ENCODE data around the gene CXorf58.

Gene CXorf58

DNA sequence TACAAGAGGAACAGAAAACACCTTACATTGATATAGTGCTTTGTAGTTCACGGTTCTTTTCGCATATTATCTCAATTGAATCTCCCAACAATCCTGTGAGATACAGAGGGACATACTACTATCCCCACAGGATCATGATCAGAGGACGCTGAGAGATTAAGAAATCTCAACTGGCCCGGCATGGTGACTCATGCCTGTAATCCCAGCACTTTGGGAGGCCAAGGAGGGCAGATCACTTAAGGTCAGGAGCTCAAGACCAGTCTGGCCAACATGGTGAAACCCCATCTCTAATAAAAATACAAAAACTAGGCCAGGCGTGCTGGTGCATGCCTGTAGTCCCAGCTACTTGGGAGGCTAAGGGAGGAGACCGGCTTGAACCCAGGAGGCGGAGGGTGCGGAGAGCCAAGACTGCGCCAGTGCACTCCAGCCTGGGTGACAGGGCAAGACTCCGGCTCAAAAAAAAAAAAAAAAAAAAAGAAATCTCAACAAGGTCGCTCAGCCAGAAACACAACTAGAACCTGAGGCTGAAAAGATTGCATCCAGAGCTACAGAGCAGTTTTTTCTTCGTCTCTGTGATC, 7.5 kb upstream of the CXorf58 start:
- no peak for DNase-seq (ENCODE audit: low read depth)

DNA sequence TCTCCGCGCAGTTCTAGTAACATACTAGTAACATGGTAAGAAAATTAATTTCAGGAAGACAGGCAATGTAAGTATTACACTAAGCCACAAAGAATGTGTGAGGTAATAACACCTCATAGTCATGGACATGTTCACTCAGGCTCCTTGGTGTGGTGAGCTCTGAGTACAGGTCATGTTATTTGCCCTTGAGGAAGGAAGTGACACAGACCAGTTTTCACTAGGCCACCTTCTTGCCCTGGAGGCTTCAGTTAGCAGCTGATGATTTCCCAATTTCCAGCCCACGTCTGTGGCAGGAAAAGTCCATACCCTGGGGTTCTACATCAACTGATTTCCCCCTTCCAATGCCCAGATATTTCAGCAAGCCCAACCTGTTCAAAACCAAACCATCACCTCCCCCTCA, 6.7 kb upstream of the CXorf58 start:
- DNase-seq (ENCODE audit: low read depth) = no peak

DNA sequence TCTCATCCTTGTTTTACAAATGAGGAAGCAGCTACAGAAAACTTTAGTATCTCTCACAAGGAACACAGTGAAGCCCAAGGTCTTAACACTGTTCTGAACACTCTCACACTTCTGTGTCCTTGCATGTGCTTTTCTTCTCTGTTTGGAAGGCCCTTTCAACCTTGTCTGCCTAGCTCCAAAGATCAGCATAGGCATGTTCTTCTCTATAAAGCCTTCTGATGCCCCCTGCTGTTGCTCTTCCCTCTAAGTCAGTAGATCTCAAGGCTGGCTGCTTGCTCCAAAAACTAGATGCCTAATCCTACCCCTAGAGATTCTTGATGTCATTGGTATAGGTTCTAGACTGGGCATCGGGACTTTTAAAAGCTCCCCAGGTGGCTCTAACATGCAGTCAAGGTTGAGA, 6.0 kb upstream of the CXorf58 start:
- no peak for DNase-seq (ENCODE audit: low read depth)

- no peak for DNase-seq (ENCODE audit: low read depth)
Observed at GRCh38 chrX:23902419-23902818, 5.4 kb upstream of the CXorf58 start.

GRCh38 chrX:23904096-23904495, 3.7 kb upstream of the CXorf58 start:
- no peak for DNase-seq (ENCODE audit: low read depth)

GRCh38 chrX:23907111-23907497, 702 bp upstream of the CXorf58 start:
- DNase-seq (ENCODE audit: low read depth) = no peak

GRCh38 chrX:23908219-23909004, 606 bp downstream of the CXorf58 start:
- no peak for DNase-seq (ENCODE audit: low read depth)

GRCh38 chrX:23911126-23911835, 3.5 kb downstream of the CXorf58 start:
- no peak for DNase-seq (ENCODE audit: low read depth)

- DNase-seq (ENCODE audit: low read depth) = no peak
Observed at GRCh38 chrX:23919148-23919547, 11.3 kb downstream of the CXorf58 start.

DNA sequence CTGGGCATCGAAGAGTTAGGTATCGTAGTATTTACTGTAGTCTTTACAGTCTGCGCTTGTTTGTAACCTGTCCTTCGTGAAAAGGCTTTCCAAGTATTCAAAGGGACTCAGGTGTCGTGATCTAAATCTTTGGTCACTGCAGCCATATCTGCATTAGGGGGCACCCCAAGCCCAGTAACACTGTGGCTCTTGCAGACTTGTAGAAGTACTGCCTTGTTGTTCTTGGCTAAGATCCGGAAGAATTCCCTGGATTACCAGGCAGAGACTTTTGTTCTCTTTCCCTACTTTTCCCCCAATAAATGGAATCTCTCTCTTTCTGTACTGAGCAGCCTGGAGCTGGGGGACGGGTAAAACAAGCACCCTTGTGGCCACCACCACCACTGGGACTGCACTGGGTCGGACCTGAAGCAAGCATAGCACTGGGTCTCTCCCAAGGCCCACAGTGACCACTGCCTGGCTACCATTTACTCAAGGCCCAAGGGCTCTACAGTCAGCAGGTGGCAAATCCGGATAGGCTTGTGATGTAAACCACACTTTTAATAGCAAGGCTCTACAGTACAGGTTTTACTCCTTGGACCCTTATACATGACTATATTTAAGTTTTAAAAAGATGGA, 12.0 kb downstream of the CXorf58 start:
- no peak for DNase-seq (ENCODE audit: low read depth)

- no peak for DNase-seq (ENCODE audit: low read depth)
Observed at GRCh38 chrX:23926015-23926414, 18.2 kb downstream of the CXorf58 start.

GRCh38 chrX:23930894-23931604, 23.2 kb downstream of the CXorf58 start:
- no peak for DNase-seq (ENCODE audit: low read depth)

- no peak for DNase-seq (ENCODE audit: low read depth)
Observed at GRCh38 chrX:23932046-23932445, 24.2 kb downstream of the CXorf58 start.

- DNase-seq (ENCODE audit: low read depth) = no peak
Observed at GRCh38 chrX:23935106-23935505, 27.3 kb downstream of the CXorf58 start.

DNA sequence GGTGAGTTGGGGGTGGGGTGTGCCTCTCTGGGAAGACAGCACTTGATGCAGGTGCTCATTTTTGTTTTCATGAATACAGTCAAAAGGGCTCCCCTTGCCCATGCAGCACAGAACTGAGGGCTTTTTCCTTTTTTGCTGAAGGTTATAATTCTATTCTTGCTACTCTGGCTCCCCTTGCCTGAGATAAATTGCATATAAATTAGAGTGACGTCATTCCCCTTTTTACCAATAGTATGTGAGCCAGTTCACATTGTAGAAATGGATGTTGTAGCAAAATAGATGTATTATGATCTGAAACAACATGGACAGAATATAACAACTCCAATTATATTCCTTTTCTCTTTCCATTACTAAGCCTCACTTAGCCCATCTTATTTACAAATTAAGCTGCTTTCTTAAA, 28.4 kb downstream of the CXorf58 start:
- no peak for DNase-seq (ENCODE audit: low read depth)

DNA sequence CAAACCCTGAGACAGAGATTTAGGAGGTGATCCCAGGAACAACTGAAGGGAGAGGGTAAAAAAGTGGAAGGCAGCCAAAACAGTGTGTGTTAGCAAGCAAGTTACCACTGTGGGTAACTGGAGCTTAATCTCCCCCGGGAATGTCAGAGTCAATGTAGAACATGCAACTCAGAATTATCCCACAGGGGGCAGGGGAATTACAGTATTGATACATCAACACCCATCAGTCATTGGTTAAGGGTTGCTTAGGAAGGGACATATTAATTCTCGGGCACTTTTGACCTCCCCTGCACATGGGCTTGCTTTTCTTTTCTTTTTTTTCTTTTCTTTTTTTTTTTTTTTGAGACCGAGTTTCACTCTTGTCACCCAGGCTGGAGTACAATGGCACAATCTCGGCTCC, 29.3 kb downstream of the CXorf58 start:
- no peak for DNase-seq (ENCODE audit: low read depth)

GRCh38 chrX:23938690-23939089, 30.9 kb downstream of the CXorf58 start:
- DNase-seq (ENCODE audit: low read depth) = no peak

- DNase-seq (ENCODE audit: low read depth) = no peak
Observed at GRCh38 chrX:23939203-23939602, 31.4 kb downstream of the CXorf58 start.

- DNase-seq (ENCODE audit: low read depth) = no peak
Observed at GRCh38 chrX:23944234-23944633, 36.4 kb downstream of the CXorf58 start.

GRCh38 chrX:23945206-23945605, 37.4 kb downstream of the CXorf58 start:
- DNase-seq (ENCODE audit: low read depth) = no peak

GRCh38 chrX:23952391-23952790, 44.6 kb downstream of the CXorf58 start:
- DNase-seq (ENCODE audit: low read depth) = no peak

Measured in activated gamma-delta T cell treated with anti-CD3 and anti-CD28 coated beads, Interleukin-2, amount 50 U/mL, for 16 hours (primary cell).